Lower leg skin (tissue), 4 donors: ENCODE results near the gene TRIM9. TPM values are rescaled to one million over a fixed set of nuclear protein-coding genes. Genes with fewer than 3 reads are reported as not detected.

ENCODE experiments used
- DNase-seq, 2 donors: peaks; one replicate each; pipeline ENCODE4 v3.0.0-alpha.2; 2019; ENCODE audit warnings: low spot score in 2 of 2
- H3K4me3 ChIP-seq: fragments of 200-600 bp; sonication (generic); 2 replicates; pipeline ENCODE4 v1.5.1; 2017; ENCODE audit warnings: mild to moderate bottlenecking, low read depth; ENCODE audit not compliant: poor library complexity, severe bottlenecking
- POLR2A ChIP-seq, 2 donors: fragments of 450-650 bp; IDR thresholded peaks; one replicate each; pipeline ENCODE4 v1.6.1; 2016 to 2017; ENCODE audit warnings: antibody characterized with exemption in 2 of 2, mild to moderate bottlenecking in 1 of 2, moderate library complexity in 1 of 2
- WGBS, 2 donors: methylation state at CpG; one replicate each; pipeline ENCODE4 v1.1.5; 2018; 5-methylcytosine and 5-hydroxymethylcytosine counted together
- intact Hi-C: fragments of 100-400 bp; cut with DNase I; formaldehyde crosslinking; loops from one replicate; pipeline ENCODE4 v1.15.0; 2023; ENCODE audit warnings: low total_unique reads
- total RNA-seq, 4 donors: library from RNA; depleted of rRNA; stranded (reverse); fragments of >200 nt; gene quantifications; one replicate each; pipeline ENCODE4 v1.1.0, GENCODE V29; 2016
- TF ChIP-seq, protein P1 (sequence below), 3 donors: fragments of 450-650 bp; IDR thresholded peaks; one replicate each; pipeline ENCODE4 v1.5.1; 2016; ENCODE audit warnings: antibody characterized with exemption in 3 of 3, mild to moderate bottlenecking in 3 of 3, moderate library complexity in 2 of 3

TRIM9 gene
- total RNA-seq, 4 donors from 2014 or later: 0.76 to 3.0 (median 1.4) TPM

DNA sequence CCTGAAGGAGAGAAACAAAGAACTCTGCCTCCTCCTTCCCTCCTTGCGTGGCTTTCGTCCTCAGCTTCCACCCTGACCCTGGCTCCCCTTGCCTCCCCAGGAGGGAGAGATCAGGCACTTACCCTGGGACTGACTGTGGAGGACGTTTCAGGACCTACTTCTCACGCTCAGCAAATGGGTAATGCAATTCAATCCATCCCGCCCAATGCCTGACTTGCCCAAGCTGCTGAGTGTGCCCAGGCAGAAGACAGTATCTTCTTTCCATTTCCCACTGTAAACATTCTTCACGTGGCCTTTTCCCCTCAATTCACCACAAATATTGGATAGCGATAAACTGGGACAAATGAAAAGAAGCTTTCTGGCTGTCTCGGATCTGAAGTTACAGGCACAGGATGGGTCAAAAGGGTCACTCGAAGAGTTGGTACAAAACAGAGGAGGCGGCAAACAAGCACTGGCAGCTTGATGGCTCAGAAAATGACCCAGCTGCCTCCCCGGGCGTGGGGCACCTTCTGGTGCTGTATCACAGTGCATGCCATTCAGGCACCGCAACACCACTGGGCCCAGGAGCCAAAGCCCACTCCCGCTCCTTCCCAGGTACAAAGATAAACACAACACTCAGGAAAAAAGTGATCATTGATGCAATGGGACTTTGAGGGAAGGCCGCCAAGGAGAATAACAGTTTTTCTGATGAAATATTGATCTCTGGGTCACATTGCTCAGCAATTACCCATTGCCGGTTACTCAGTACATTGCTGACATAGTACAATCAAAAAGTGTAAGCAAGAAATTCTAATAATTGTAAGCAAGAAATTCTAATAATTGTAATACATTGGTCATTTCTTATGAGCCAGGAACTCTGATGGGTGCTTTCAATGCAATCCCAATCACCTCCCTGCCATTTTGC is 65.8 kb downstream of the TRIM9 start:
- H3K4me3 ChIP-seq: no peak overlapping the region
- intact Hi-C loops: no loop called here
- 86% methylated on average over 16 of the region's 16 CpGs for WGBS, 2 donors
- no peak for DNase-seq
- no peak for TF ChIP-seq POLR2A (IDR thresholded peaks at IDR 0.05)
- TF ChIP-seq, protein P1, sequence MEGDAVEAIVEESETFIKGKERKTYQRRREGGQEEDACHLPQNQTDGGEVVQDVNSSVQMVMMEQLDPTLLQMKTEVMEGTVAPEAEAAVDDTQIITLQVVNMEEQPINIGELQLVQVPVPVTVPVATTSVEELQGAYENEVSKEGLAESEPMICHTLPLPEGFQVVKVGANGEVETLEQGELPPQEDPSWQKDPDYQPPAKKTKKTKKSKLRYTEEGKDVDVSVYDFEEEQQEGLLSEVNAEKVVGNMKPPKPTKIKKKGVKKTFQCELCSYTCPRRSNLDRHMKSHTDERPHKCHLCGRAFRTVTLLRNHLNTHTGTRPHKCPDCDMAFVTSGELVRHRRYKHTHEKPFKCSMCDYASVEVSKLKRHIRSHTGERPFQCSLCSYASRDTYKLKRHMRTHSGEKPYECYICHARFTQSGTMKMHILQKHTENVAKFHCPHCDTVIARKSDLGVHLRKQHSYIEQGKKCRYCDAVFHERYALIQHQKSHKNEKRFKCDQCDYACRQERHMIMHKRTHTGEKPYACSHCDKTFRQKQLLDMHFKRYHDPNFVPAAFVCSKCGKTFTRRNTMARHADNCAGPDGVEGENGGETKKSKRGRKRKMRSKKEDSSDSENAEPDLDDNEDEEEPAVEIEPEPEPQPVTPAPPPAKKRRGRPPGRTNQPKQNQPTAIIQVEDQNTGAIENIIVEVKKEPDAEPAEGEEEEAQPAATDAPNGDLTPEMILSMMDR (IDR thresholded peaks at IDR 0.05): no peak

DNA sequence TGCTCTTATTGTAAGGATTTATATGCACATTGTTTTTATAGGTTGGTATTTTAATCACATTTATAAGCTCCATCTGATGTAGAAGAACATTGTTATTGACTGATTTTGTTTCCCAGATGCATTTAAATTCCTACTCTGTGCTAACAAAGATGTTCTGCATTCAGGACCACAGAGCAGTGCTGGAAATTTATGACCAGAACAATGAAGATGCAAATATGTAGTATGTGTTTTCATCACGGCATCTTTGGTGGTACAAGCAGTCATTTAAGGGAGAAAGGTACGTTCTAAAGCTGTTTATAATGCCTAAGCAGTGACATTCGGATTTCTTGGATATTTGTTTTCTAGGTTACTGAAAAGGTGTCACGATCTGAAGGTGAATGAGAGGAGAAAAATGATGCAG is 66.5 kb downstream of the TRIM9 start:
- no peak overlapping the region for H3K4me3 ChIP-seq
- intact Hi-C loops: no loop called here
- 73 to 78% methylated on average over 4 of the region's 4 CpGs for WGBS, 2 donors
- no peak for DNase-seq
- TF ChIP-seq, protein P1 (IDR thresholded peaks at IDR 0.05): no peak
- TF ChIP-seq POLR2A (IDR thresholded peaks at IDR 0.05): no peak

DNA sequence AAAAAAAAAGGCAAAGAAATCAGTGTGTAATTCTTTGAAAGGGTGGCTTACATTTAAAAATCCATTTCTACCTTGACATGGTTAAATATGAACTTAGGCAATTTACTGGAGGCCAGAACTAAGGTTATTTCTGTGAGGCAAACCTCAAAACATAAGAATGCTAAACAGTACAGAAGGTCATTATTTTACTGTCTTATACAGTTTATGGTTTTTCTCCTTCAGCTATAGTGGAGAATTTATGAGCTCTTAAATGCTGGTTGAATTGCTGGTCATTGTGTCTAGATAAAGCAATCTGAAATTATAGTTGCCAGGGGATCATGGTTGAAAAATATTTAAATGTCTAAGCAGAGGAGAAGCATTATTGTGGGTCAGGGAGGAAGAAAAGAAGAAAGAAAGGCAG is 70.5 kb downstream of the TRIM9 start:
- TF ChIP-seq POLR2A (IDR thresholded peaks at IDR 0.05): no peak
- TF ChIP-seq, protein P1 (IDR thresholded peaks at IDR 0.05): no peak
- intact Hi-C loops: no loop called here
- DNase-seq: no peak
- no peak overlapping the region for H3K4me3 ChIP-seq

DNA sequence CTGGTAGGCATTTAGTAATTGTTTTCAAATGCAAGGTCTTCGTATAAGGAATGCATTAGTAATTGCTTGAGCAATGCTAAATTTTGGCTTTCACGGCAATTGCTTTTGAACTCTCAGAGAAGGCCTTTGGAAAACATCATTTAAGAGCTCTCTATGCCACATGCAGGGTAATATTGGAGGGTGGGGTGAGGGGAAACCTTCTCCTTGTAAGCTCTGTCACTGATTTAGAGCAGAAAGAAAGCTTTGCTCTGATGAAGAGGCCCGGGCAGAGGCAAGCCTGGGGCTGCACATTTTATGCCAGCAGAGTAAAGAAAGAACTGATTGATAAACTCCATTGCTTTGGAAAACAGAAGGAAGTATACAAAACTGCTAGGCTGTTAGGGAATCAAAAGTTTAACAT is 70.9 kb downstream of the TRIM9 start:
- DNase-seq: no peak
- intact Hi-C loops: no loop called here
- 61 to 64% methylated on average over 3 of the region's 3 CpGs for WGBS, 2 donors
- no peak overlapping the region for H3K4me3 ChIP-seq
- no peak for TF ChIP-seq POLR2A (IDR thresholded peaks at IDR 0.05)
- TF ChIP-seq, protein P1 (IDR thresholded peaks at IDR 0.05): no peak

DNA sequence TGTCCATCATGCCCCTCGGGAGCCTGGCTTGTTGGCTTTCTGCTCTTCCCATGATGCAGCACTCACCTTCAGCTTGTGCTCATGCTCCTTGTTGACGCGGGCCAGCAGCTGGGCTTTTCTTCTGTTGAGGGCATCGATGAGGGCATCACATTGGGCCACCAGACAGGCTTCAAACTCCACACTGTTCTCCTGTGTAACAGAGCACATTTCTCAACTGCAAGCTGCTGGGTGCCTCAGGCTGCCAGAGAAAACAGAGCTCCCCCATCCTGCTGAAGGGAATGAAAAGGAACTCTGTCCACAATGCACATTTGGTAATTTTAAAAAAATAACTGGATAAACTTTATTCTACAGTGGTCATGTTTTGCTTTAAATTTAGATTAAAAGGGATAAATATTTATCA is 72.1 kb downstream of the TRIM9 start:
- TF ChIP-seq POLR2A (IDR thresholded peaks at IDR 0.05): no peak
- TF ChIP-seq, protein P1 (IDR thresholded peaks at IDR 0.05): no peak
- intact Hi-C loops: no loop called here
- H3K4me3 ChIP-seq: no peak overlapping the region
- WGBS, 2 donors: 89 to 94% methylated on average over 4 of the region's 4 CpGs
- no peak for DNase-seq
